GM12865 (cell line): ENCODE data around the gene KLHL12.

Experiments used
- DNase-seq: peaks from one replicate; pipeline ENCODE4 v3.0.0; 2010; ENCODE audit warnings: low read depth
- H3K4me3 ChIP-seq: 2 replicates; pipeline ENCODE4 v1.5.1; 2011; ENCODE audit warnings: mild to moderate bottlenecking, low read depth, low read length, control low read depth
- TF ChIP-seq, protein P1 (sequence below): IDR thresholded peaks from 2 replicates; pipeline ENCODE4 v1.5.1; 2011; ENCODE audit warnings: low read length, control low read depth, low read depth, inconsistent platforms; ENCODE audit not compliant: insufficient read depth; ENCODE audit errors: missing control alignments

KLHL12 gene

DNA sequence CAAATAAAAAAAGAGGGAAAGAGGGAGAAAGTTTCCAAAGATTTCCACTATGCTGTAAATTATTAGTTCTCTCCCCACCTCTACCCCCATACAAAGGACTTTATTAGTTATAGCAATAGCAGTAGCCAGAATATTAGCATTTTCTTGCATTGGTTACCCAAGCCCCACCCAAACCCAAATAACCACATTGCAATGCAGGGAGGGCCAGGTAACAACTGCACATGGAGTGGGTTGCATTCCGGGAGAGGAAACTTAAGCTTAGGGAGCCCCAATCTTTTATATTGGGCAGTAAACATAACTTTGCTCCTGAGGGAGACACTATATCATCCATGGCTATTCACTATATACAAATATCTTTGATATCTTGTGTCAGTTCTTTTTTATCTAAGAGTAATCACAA is 25.1 kb upstream of the KLHL12 start:
- DNase-seq = no peak
- TF ChIP-seq, protein P1, sequence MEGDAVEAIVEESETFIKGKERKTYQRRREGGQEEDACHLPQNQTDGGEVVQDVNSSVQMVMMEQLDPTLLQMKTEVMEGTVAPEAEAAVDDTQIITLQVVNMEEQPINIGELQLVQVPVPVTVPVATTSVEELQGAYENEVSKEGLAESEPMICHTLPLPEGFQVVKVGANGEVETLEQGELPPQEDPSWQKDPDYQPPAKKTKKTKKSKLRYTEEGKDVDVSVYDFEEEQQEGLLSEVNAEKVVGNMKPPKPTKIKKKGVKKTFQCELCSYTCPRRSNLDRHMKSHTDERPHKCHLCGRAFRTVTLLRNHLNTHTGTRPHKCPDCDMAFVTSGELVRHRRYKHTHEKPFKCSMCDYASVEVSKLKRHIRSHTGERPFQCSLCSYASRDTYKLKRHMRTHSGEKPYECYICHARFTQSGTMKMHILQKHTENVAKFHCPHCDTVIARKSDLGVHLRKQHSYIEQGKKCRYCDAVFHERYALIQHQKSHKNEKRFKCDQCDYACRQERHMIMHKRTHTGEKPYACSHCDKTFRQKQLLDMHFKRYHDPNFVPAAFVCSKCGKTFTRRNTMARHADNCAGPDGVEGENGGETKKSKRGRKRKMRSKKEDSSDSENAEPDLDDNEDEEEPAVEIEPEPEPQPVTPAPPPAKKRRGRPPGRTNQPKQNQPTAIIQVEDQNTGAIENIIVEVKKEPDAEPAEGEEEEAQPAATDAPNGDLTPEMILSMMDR = no peak
- no peak overlapping the region for H3K4me3 ChIP-seq

GRCh38 chr1:202951437-202951836 is 24.4 kb upstream of the KLHL12 start:
- DNase-seq = no peak
- no peak overlapping the region for H3K4me3 ChIP-seq
- TF ChIP-seq, protein P1 = no peak

DNA sequence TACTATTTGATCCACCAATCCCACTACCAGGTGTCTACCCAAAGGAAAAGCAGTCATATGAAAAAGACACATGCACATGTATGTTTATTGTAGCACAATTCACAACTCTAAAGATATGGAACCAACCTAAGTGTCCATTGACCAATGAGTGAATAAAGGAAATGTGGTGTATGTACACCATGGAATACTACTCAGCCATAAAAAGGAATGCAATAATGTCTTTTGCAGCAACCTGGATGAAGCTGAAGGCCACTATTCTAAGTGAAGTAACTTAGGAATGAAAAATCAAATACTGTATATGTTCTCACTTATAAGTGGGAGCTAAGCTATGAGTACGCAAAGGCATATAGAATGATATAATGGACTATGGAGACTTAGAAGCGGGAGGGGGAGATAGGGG is 18.4 kb upstream of the KLHL12 start:
- DNase-seq = no peak
- H3K4me3 ChIP-seq = no peak overlapping the region
- TF ChIP-seq, protein P1 = no peak

- DNase-seq = no peak
- TF ChIP-seq, protein P1 = no peak
- no peak overlapping the region for H3K4me3 ChIP-seq
These were observed 17.4 kb upstream of the KLHL12 start for GRCh38 chr1:202944438-202944921.

GRCh38 chr1:202942426-202942825 is 15.4 kb upstream of the KLHL12 start:
- no peak overlapping the region for H3K4me3 ChIP-seq
- TF ChIP-seq, protein P1 = no peak
- DNase-seq = no peak

- TF ChIP-seq, protein P1 = no peak
- H3K4me3 ChIP-seq = no peak overlapping the region
- no peak for DNase-seq
These were observed 14.3 kb upstream of the KLHL12 start for GRCh38 chr1:202941372-202941771.

DNA sequence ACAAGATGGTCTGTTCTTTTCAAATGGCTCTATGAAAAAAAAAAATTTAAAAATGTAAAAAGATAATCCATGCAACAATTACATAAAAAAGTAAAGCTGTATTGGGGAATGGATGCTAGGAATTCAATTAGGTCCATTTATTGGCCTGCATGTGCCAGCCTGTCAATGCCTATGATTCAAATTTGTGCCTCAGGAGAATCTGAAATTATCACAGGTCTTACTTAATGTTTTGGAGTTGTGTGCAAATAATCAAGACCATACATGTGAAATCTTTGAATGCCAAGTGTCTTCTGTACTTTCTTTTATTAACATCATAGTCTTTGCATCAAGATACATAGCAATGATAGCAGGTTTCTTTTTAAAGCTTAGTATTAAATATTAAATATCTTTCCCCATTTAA is 13.5 kb upstream of the KLHL12 start:
- DNase-seq = no peak
- TF ChIP-seq, protein P1 = no peak

More for the DNA sequence above, 13.5 kb upstream of the KLHL12 start:
- no peak overlapping the region for H3K4me3 ChIP-seq
